Ascending aorta (tissue), 2 donors: ENCODE results near the gene HDAC9. TPM values are rescaled to one million over a fixed set of nuclear protein-coding genes. Genes with fewer than 3 reads are reported as not detected.
A peak's percentile ranks its signal among the peaks of the same experiment; 100 is the strongest.

Source experiments
- DNase-seq, 2 donors: peaks; one replicate each; pipeline ENCODE4 v3.0.0-alpha.2; 2019; ENCODE audit warnings: low spot score in 2 of 2
- H3K27ac ChIP-seq, 2 donors: fragments of 200-600 bp; sonication (generic); one replicate each; pipeline ENCODE4 v1.5.1; 2016 to 2017; ENCODE audit warnings: mild to moderate bottlenecking in 1 of 2
- H3K27me3 ChIP-seq: fragments of 200-600 bp; sonication (generic); one replicate; pipeline ENCODE4 v1.5.1; 2017
- H3K36me3 ChIP-seq, 2 donors: fragments of 200-600 bp; sonication (generic); one replicate each; pipeline ENCODE4 v1.5.1; 2016
- H3K4me1 ChIP-seq, 2 donors: fragments of 200-600 bp; sonication (generic); one replicate each; pipeline ENCODE4 v1.5.1; 2016 to 2017; ENCODE audit warnings: mild to moderate bottlenecking in 1 of 2
- H3K4me3 ChIP-seq, 2 donors: fragments of 200-600 bp; sonication (generic); one replicate each; pipeline ENCODE4 v1.5.1; 2016 to 2017; ENCODE audit warnings: mild to moderate bottlenecking in 1 of 2
- H3K9me3 ChIP-seq, 2 donors: fragments of 200-600 bp; sonication (generic); one replicate each; pipeline ENCODE4 v1.5.1; 2016
- CTCF ChIP-seq, 3 experiments: fragments of 200-600 bp in 2 of 3; fragments of 450-650 bp in 1 of 3; sonication (generic) in 2 of 3; IDR thresholded peaks; one replicate each; pipeline ENCODE4 v1.5.1; 2016 to 2019; ENCODE audit warnings: antibody characterized with exemption in 3 of 3, mild to moderate bottlenecking in 1 of 3, moderate library complexity in 1 of 3
- intact Hi-C: fragments of 100-400 bp; cut with DNase I; formaldehyde crosslinking; loops from one replicate; pipeline ENCODE4 v1.15.1; 2023
- total RNA-seq: library from RNA; depleted of rRNA; stranded (reverse); fragments of >200 nt; gene quantifications from one replicate; pipeline ENCODE4 v1.1.0, GENCODE V29; 2016

The HDAC9 gene
- total RNA-seq, 1 donor from 2014 or later, result 33.4 TPM

GRCh38 chr7:18890885-18891621, 395.5 kb downstream of the HDAC9 start:
- H3K27ac ChIP-seq, result no peak overlapping the region
- peak overlapping the region in 1 of 2 donors; percentile 6 for H3K4me3 ChIP-seq
- H3K9me3 ChIP-seq, result no peaks in the 10 kb centered on the region
- no peak for DNase-seq
- H3K36me3 ChIP-seq, result no peaks in the 10 kb centered on the region
- no peaks in the 10 kb centered on the region for H3K27me3 ChIP-seq
- no peak for TF ChIP-seq CTCF (IDR thresholded peaks at IDR 0.05)
- intact Hi-C loops, result no loop called here
- H3K4me1 ChIP-seq, result peaks cover 0 to 4% of the 10 kb centered on the region in 2 donors

- no peak for TF ChIP-seq CTCF (IDR thresholded peaks at IDR 0.05)
- H3K9me3 ChIP-seq, result no peaks in the 10 kb centered on the region
- intact Hi-C loops, result no loop called here
- no peak for DNase-seq
- no peak overlapping the region for H3K27ac ChIP-seq
- no peaks in the 10 kb centered on the region for H3K27me3 ChIP-seq
- H3K36me3 ChIP-seq, result no peaks in the 10 kb centered on the region
- peaks cover 0 to 4% of the 10 kb centered on the region in 2 donors for H3K4me1 ChIP-seq
- no peak overlapping the region for H3K4me3 ChIP-seq
Measured at GRCh38 chr7:18893156-18893555, 397.6 kb downstream of the HDAC9 start.

- Histone ChIP-seq H3K4me1 (peaks cover 0 to 4% of the 10 kb centered on the region in 2 donors), H3K9me3 (no peaks in the 10 kb centered on the region), H3K4me3 (no peak overlapping the region), H3K27ac (no peak overlapping the region), H3K36me3 (no peaks in the 10 kb centered on the region), H3K27me3 (no peaks in the 10 kb centered on the region)
- DNase-seq, result no peak
- TF ChIP-seq CTCF (IDR thresholded peaks at IDR 0.05), result no peak
- intact Hi-C loops, result no loop called here
Measured at GRCh38 chr7:18894155-18894554, 398.6 kb downstream of the HDAC9 start.

GRCh38 chr7:18895456-18895855, 399.9 kb downstream of the HDAC9 start:
- Histone ChIP-seq H3K4me1 (peaks cover 0 to 4% of the 10 kb centered on the region in 2 donors), H3K27me3 (no peaks in the 10 kb centered on the region), H3K27ac (no peak overlapping the region), H3K4me3 (no peak overlapping the region), H3K9me3 (no peaks in the 10 kb centered on the region), H3K36me3 (no peaks in the 10 kb centered on the region)
- intact Hi-C loops, result no loop called here
- no peak for DNase-seq
- TF ChIP-seq CTCF (IDR thresholded peaks at IDR 0.05), result no peak

- intact Hi-C loops, result no loop called here
- no peak for DNase-seq
- no peak for TF ChIP-seq CTCF (IDR thresholded peaks at IDR 0.05)
- no peak overlapping the region for H3K4me3 ChIP-seq
- no peaks in the 10 kb centered on the region for H3K36me3 ChIP-seq
- H3K27ac ChIP-seq, result no peak overlapping the region
- no peaks in the 10 kb centered on the region for H3K9me3 ChIP-seq
- H3K27me3 ChIP-seq, result no peaks in the 10 kb centered on the region
- H3K4me1 ChIP-seq, result peaks cover 0 to 7% of the 10 kb centered on the region in 2 donors
Measured at GRCh38 chr7:18896343-18896975, 400.9 kb downstream of the HDAC9 start.
